Panc1 (cell line): ENCODE data around the gene VSIG8. TPM values are rescaled to one million over a fixed set of nuclear protein-coding genes. Genes with fewer than 3 reads are reported as not detected.
"Not testable (repeated sequence)": the region's sequence is repeated elsewhere in the genome, so short reads cannot be mapped to it uniquely, and the experiment has no call there.

Experiments
- ATAC-seq: fragments of 200-7000 bp; cut with Tn5 transposase; 2 replicates; pipeline ENCODE4 v1.9.1; 2020; ENCODE audit warnings: mild to moderate bottlenecking, moderate library complexity
- BruUV-seq: library from RNA; stranded (reverse); fragments of 400-500 nt; replicated peaks from 2 replicates; lab custom pipeline; 2021; lab: Mats Ljungman, UMichigan
- CTCF ChIA-PET: fragments of 300-600 bp; sonication (Branson Sonifier 250); formaldehyde crosslinking; loops from one replicate; lab custom pipeline; 2022; ENCODE audit warnings: antibody characterized with exemption; lab: Charles Lee
- POLR2A ChIA-PET: fragments of 300-600 bp; sonication (Branson Sonifier 250); formaldehyde crosslinking; loops from one replicate; lab custom pipeline; 2022; ENCODE audit warnings: antibody characterized with exemption; lab: Charles Lee
- DNase-seq: peaks from one replicate; pipeline ENCODE4 v3.0.0-alpha.2; 2010; ENCODE audit warnings: low read depth, low spot score
- H3K27ac ChIP-seq: 2 replicates; pipeline ENCODE4 v1.5.1; 2011; ENCODE audit warnings: mild to moderate bottlenecking, low read length, inconsistent platforms
- H3K27me3 ChIP-seq: fragments of 200-500 bp; sonication (Bioruptor generic); 2 replicates; pipeline ENCODE4 v1.6.0; 2014; ENCODE audit warnings: low read length, inconsistent platforms; ENCODE audit not compliant: control insufficient read depth, insufficient read depth
- H3K36me3 ChIP-seq: fragments of 200-500 bp; sonication (Bioruptor generic); 2 replicates; pipeline ENCODE4 v1.5.1; 2014; ENCODE audit warnings: inconsistent platforms, mild to moderate bottlenecking, low read length, moderate library complexity; ENCODE audit not compliant: control insufficient read depth, insufficient read depth
- H3K4me1 ChIP-seq: 2 replicates; pipeline ENCODE4 v1.5.1; 2011; ENCODE audit warnings: inconsistent platforms, mild to moderate bottlenecking, low read length, moderate library complexity; ENCODE audit not compliant: control insufficient read depth, insufficient read depth
- H3K4me3 ChIP-seq, 2 experiments: 2 replicates each; pipeline ENCODE4 v1.5.1; 2011 to 2012; ENCODE audit warnings: low read depth in 2 of 2, low read length in 2 of 2, mild to moderate bottlenecking in 2 of 2, inconsistent platforms in 1 of 2, moderate library complexity in 1 of 2
- H3K9me3 ChIP-seq: fragments of 200-500 bp; sonication (Bioruptor generic); 2 replicates; pipeline ENCODE4 v1.5.1; 2014; ENCODE audit warnings: low read depth, mild to moderate bottlenecking, inconsistent platforms, low read length, moderate library complexity; ENCODE audit not compliant: control insufficient read depth, insufficient read depth
- CTCF ChIP-seq: fragments of 450-650 bp; IDR thresholded peaks from 2 replicates; pipeline ENCODE4 v1.5.1; 2017; ENCODE audit warnings: mild to moderate bottlenecking
- POLR2AphosphoS5 ChIP-seq: IDR thresholded peaks from 2 replicates; pipeline ENCODE4 v1.6.1; 2012; ENCODE audit warnings: mild to moderate bottlenecking, low read depth, low read length, moderate library complexity
- REST ChIP-seq, 2 experiments: IDR thresholded peaks; 2 replicates each; pipeline ENCODE4 v1.6.1; 2011 to 2012; ENCODE audit warnings: low read depth in 2 of 2, control low read depth in 1 of 2, low read length in 1 of 2, mild to moderate bottlenecking in 1 of 2, moderate library complexity in 1 of 2; ENCODE audit not compliant: insufficient read depth in 1 of 2
- SIN3A ChIP-seq: IDR thresholded peaks from 2 replicates; pipeline ENCODE4 v1.6.1; 2012; ENCODE audit warnings: low read depth, mild to moderate bottlenecking, low read length, moderate library complexity, borderline replicate concordance; ENCODE audit not compliant: insufficient read depth
- TCF7L2 ChIP-seq: IDR thresholded peaks from 2 replicates; pipeline ENCODE4 v1.6.1; 2011; ENCODE audit warnings: mild to moderate bottlenecking, low read depth, low read length, inconsistent platforms
- in situ Hi-C: cut with HindIII; loops from 2 replicates; pipeline ENCODE4 v1.10.0; 2016; ENCODE audit warnings: low sequenced_read_pairs, low pct_unique_long_range_greater_than_20kb
- intact Hi-C: fragments of 100-400 bp; cut with micrococcal nuclease; formaldehyde crosslinking; loops from one replicate; pipeline ENCODE4 v1.10.0; 2022; ENCODE audit not compliant: unreplicated experiment
- total RNA-seq: library from RNA; stranded (reverse); gene quantifications from one replicate; pipeline ENCODE4 v1.2.1, GENCODE V29; 2021; ENCODE audit not compliant: unreplicated experiment

Gene VSIG8
- total RNA-seq, 1 experiment from 2014 or later, result not detected

GRCh38 chr1:159900086-159900680, 37.7 kb upstream of the VSIG8 start, which contains the start of gene CFAP45:
Gene CFAP45, minus strand, starts transcription at chr1:159900165. Its CDS starts 67 bp downstream, at chr1:159900098.
- ChIA-PET CTCF (no interaction called here), POLR2A (no interaction called here)
- Histone ChIP-seq H3K27ac (peak within 1 kb of the TSS; percentile 44; the same call in 1 of the 2 replicates), H3K27me3 (no peaks in the 10 kb centered on the region), H3K9me3 (no peaks in the 10 kb centered on the region), H3K4me3 (no peak within 1 kb of the TSS), H3K36me3 (no peaks in the 10 kb centered on the region), H3K4me1 (no peaks in the 10 kb centered on the region)
- ATAC-seq (no peak), DNase-seq (no peak)
- in situ Hi-C loops, result no loop called here
- intact Hi-C loops, result no loop called here
- BruUV-seq, result no TSS peak
- TF ChIP-seq CTCF (no peak), TCF7L2 (no peak), SIN3A (no peak), POLR2AphosphoS5 (no peak), REST (IDR thresholded peaks at IDR 0.05; ENCODE audit: insufficient read depth in 1 of 2, low read depth in 2 of 2, low read length in 1 of 2) (no peak)

GRCh38 chr1:159899634-159900033, 37.2 kb upstream of the VSIG8 start:
- H3K36me3 ChIP-seq, POLR2A ChIA-PET, CTCF ChIA-PET, H3K27ac ChIP-seq, H3K4me1 ChIP-seq, BruUV-seq, ATAC-seq, H3K27me3 ChIP-seq, H3K4me3 ChIP-seq, in situ Hi-C loops, DNase-seq, H3K9me3 ChIP-seq: not testable (repeated sequence)
- intact Hi-C loops, result loop anchor here (10.0 kb wide), 1 partner anchor 735 kb away; no protein-coding TSS in a partner anchor

- ATAC-seq (no peak), DNase-seq (no peak)
- intact Hi-C loops, result loop anchor here (10.0 kb wide), 1 partner anchor 734 kb away; no protein-coding TSS in a partner anchor
- Histone ChIP-seq H3K27me3 (no peaks in the 10 kb centered on the region), H3K27ac (no peak overlapping the region), H3K9me3 (no peaks in the 10 kb centered on the region), H3K36me3 (no peaks in the 10 kb centered on the region), H3K4me3 (no peak overlapping the region), H3K4me1 (no peaks in the 10 kb centered on the region)
- BruUV-seq, result no TSS peak
- TF ChIP-seq POLR2AphosphoS5 (no peak), TCF7L2 (no peak), REST (IDR thresholded peaks at IDR 0.05; ENCODE audit: insufficient read depth in 1 of 2, low read depth in 2 of 2, low read length in 1 of 2) (no peak), CTCF (no peak), SIN3A (no peak)
- ChIA-PET CTCF (no interaction called here), POLR2A (no interaction called here)
- in situ Hi-C loops, result no loop called here
Observed at GRCh38 chr1:159898527-159898926, 36.1 kb upstream of the VSIG8 start.
